GM21717 (cell line): Measurements from ENCODE around the gene IGFN1.

Source experiments
- ATAC-seq: cut with Tn5 transposase; IDR thresholded peaks from one replicate; pipeline ENCODE4 v1.9.1; 2021; ENCODE audit warnings: mild to moderate bottlenecking, moderate library complexity; ENCODE audit not compliant: unreplicated experiment

The IGFN1 gene

DNA sequence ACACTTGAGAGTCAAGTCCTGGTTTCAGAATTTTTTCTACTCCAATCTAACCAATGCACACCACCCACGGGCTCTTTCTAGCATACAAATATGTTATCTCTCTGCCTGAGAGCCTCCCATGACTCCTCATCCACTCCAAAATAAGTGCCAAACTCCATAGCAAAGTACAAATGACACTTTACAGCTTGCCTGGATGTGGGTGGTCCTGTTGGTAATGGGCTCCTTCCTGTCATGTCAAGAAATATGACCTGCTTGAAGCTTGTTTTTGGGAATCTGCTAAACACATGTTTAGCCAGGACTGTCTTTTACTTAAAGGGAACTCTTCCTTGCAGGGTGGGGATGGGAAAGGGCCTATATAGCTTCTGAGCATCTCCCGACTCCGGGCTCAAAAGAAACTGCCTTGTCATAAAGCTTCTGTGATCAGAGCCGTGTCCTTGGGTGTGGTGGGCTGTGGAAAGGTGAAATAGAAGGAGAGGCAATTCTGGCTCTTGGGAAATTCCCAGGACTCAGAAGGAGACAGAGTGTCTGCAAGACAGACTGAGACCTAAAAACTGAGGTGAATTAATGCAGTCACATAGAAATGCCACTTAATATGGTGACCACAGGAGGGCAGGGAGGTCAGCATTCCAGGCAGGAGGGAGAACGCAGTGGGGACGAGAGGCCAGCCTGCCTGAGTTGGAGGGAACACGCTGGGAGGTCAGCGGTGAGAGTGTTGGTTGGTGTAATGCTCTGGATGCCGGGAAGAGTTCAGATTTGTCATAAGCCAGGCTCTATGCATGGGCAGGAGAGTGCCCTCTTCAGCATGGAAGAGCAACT, 6.1 kb upstream of the IGFN1 start:
- no peak for ATAC-seq

DNA sequence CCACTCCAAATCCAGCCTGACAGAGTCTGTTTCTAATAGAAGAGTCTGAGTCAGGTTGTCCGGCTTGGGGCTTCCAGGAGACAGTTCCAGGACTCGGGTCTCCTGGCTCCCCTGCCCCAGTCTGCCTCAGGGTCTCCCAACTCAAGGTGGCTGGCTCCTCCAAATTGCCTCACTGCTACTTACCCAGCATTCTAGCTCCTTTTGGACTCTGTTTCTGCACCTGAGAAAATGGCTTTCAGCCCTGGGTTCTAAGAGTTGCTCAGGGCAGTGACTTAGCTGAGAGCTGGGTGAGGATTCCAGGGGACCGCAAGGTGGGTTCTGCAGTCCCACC, 5.5 kb upstream of the IGFN1 start:
- ATAC-seq, result no peak

DNA sequence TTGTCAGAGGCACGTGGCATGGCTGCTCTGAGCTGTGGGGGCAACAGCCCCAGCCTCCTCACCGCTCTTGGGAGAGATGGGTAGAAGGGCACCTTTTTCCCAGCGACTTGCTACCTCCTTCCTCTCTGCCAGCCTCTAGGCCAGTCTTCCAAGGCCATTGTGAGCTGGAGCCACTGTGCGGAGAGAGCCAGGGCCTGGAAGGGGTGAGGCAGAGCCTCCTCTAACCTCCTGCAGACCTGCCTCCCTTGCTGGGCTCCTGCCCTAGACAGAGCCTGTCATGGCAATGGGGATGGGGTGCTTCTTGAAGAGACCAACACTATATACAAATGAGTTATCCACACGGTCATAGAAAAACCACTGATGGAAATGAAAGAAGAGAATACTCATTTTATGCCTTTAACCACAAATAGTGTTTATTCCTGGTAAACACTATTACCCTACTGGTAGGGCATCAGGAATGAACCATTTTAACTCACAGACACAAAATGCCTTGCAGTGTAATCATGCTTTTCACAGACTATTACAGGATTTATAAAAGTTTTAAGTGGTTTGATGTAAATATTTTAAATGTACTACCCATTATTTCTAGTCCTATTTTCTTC, 5.0 kb upstream of the IGFN1 start:
- ATAC-seq, result no peak

DNA sequence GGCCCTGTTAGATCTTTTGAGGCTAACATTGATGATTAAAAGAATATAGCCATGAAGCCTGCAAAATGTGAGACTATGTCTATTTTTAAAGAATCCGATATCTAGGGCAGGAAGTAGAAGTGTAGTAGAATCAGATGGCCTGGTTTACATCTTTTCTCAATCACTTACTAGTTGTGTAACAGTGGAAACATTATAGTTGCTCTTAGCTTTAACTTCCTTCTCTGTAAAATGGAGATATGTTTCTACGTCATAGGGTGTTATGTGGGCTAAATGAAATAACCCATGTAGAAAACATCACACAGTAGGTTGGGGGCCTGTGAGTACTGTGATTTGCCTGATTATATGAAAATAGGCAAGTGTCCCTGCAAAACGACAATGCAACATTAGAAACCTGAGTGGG, 4.4 kb upstream of the IGFN1 start:
- no peak for ATAC-seq

DNA sequence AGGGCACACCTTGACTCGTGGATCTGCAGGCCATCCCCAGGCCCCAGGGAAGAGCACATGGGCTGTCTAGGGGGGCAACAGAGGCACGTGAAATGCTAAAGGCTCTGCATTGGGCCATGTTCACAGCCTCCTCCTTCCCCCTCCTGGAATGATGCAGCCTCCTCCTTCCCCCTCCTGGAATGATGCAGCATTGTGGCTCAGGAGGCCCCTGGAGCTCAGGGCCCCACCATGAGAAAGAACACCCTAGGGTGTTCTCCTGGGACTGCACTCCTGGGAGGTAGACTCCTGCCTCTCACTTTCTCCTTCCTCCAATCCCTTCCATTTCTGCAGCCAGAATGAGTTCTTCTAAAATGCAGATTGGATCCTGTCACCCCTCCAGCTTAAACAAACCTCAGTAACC, 1.5 kb upstream of the IGFN1 start:
- ATAC-seq, result no peak

DNA sequence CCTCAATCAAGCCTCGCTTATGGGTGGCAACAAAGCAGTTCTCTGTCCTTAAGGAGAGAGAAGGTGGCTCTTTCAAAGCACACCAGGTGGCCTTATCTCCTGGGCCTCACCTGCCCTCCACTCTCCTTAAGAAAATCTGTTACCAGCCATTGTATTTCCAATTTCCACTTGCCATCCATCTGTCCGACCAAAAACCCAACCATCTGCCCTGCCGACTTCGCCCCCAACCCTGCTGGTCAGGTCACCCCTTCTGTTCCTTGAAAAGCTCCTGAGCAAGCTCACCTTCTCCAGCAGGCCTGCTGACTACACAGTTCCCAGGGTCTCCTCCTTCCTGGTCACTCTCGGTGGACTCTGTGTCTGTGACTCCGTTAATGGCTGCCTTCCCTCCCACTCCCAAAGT, 619 bp upstream of the IGFN1 start:
- ATAC-seq, result no peak

DNA sequence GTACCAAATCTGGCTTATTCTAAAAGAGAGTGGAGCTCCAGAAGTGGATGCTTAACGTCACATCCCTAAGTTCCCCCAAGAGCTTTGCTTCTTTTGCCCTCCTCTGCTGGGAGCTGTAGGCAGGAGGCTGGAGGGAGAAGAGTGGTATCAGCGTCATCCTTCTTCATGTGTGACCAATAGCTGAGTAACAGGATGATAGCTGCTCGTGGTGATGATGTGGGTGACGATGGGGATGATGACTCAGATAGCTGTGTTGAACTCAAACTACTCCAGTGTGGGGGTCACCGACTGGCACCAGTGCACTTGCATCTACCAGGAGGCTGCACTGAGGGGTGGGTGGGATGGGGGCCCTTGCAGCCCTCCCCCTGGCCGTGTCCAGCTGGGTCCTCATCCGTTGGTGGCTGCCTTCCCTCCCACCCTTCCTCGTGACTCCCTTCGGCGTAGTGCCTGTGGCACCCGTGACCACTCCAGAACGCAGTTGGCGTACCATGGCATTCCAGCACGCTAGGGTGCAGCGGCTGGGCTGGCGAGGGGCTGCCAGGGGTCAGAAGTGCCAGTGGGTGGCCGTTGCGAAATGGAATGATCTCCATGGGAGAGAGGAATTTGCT, 1.1 kb downstream of the IGFN1 start:
- no peak for ATAC-seq

DNA sequence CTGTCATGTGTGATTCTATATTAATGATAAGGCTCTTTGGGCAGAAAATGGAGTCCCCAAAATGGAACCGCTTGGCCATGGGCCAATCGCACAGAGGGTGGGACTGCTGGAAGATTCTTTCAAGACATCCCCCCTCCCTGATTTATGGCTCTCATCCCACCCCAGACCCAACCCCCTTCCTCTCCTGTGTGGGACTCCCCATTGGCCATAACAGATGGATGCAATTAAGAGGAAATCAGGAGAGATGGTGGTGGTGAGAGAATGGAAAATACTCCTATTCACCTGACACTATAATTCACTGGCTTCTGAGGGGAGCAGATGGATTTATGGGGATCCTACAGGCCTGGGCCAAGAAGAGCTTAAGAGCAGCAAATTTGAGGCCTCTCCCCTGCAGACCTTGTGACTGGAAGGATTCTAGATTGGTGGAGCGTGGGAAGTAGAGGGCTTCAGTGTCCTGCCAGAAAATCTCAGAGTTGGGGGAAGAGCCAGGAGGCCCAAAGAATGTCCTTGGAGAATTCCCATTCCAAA, 1.7 kb downstream of the IGFN1 start:
- ATAC-seq, result no peak

DNA sequence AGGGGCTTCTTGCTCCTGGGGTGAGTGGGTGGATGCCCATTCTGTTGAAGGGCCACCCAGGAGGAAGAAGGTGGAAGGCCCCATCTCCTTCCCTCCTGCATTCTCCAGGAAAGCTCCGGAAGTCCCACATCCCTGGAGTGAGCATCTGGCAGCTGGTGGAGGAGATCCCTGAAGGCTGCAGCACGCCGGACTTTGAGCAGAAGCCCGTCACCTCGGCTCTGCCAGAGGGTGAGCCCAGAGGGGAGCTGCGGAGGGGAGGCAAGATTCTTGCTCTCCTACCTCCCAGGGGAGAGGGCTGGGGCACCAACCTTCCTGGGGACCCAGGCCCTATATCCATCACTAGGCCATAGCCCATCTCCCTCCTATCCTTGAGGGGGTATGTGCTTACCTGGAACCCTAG, 3.4 kb downstream of the IGFN1 start:
- no peak for ATAC-seq

DNA sequence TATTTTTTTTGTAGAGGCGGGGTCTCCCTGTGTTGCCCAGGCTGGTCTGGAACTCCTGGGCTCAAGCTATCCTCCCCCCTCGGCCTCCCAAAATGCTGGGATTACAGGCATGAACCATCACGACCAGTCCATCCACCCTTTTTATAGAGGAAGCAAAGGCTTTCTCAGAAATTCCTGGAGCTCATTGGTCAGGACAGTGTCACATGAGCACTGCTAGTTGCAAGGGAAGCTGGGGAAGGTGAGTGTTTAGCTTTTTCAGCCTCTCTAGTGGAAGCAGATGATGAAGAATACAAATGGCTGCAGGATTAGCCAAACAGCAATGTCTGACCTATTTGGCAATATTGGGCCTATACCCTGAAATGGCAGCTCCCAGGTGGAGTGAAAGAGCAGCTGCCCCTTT, 8.0 kb downstream of the IGFN1 start:
- no peak for ATAC-seq

DNA sequence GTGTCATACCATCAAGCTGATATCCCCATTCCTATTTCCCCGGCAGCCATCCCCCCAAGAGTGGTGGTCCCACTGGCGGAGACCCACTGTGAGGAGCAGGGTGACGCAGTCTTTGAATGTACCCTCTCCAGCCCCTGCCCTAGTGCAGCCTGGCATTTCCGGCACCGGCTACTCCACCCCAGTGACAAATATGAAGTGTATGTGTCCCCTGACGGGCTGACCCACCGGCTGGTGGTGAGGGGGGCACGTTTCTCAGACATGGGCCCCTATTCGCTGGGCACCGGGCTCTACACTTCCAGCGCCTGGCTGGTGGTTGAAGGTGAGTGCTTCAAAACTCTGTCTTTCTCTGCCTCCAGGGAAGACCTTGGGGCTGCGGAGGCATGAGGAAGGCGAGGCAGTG, 14.4 kb downstream of the IGFN1 start:
- ATAC-seq, result no peak

DNA sequence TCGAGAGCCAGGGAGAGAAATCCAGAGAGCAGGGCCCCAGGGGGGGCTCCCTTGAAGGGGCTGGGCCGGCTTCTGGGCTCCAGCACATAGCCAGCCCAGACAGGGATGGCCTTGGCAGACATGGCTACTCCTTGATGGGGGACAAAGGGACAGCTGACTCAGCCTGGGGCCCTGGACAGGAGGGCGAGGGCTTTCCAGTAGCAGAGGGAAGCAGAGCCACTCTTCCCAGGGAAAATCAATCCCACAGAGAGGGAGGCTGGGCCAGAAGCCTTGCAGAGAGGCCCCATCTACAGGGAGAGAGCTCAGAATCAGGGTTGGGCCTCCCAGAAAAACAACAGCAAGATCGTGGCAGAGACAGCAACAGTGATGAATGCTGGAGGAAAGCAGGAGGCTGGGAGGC, 15.6 kb downstream of the IGFN1 start:
- ATAC-seq, result no peak

DNA sequence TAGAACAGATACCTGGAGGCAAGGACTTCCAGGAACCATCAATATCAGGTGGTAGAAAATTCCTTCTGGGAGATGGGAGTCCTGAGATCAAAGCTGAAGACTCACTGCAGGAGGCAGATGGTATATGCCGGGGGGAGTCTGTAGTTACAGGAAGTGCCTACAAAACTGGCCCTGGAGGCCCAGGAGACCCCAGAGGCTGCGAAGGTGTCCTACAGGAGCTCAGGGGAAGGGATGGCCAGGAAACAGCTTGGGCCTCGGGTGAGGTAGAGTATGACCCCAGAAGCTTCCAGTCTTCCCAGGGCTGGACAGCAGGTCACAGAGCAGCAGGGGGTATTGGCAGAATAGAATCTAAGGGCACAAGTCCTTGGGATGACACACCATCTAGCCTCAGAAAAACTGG, 16.4 kb downstream of the IGFN1 start:
- no peak for ATAC-seq

DNA sequence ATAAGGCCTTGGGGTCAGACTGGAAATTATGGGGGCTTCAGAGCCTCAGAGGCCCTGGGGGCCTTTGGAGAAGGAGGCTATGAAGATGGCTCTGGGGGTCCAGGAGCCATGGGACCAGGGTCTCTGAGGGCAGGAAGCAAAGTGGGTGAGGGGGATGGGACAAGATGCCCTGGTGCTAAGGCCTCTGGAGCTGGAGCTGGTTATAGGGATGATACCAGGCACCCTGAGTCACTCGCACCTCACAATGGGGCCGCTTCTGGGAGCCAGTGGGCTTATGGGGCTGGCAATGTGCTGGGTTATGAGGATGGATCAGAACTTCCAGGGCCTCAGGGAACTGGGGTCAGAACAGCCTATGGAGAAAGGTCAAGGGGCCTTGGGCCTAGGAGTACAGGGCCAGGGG, 17.6 kb downstream of the IGFN1 start:
- ATAC-seq, result no peak

DNA sequence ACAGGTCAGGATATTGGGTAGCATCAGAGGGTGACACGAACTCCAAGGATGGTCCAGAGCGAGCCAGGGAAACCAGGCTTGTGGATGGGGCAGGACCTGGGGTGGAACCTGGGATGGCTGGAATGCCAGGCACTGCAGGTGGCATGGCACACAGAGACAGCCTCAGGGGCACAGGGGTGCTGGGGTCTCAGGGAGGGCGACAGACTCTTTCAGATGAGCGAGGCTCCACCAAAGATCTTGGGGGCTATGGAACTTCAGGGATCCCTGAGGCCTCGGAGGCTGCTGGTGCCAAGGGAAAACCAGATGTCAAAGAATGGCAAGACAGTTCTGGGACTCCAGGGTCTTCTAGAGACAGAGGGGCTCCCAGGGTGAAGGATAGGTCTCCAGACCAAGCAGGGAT, 21.4 kb downstream of the IGFN1 start:
- no peak for ATAC-seq

DNA sequence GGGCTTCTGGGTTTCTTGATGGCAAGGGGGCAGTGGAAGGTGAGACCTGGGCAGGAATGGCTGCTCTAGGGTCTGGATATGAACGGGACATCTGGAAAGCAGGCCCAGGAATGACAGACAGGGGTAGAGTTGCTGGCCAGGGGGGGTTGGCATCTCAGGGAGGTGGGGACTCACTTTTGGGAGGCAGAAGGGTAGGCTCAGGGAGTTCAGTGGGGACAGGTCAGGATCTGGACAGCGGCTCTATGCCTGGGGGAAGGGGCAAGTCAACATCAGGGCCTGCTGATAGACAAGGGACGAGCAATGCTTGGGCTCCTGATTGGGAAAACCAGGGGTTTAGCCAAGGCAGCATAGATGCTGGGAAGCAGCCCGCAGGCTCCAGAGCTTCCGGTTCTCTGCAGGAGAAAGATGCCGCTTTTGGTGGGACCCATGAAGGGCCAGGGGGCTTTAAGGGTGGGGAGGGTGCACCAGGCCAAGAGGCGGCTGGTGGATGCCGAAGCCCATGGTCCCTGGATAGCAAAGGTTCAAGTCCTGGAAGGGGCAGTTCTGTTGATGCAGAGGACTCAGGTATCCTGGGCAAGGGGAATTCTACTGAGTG, 21.9 kb downstream of the IGFN1 start:
- ATAC-seq, result no peak

DNA sequence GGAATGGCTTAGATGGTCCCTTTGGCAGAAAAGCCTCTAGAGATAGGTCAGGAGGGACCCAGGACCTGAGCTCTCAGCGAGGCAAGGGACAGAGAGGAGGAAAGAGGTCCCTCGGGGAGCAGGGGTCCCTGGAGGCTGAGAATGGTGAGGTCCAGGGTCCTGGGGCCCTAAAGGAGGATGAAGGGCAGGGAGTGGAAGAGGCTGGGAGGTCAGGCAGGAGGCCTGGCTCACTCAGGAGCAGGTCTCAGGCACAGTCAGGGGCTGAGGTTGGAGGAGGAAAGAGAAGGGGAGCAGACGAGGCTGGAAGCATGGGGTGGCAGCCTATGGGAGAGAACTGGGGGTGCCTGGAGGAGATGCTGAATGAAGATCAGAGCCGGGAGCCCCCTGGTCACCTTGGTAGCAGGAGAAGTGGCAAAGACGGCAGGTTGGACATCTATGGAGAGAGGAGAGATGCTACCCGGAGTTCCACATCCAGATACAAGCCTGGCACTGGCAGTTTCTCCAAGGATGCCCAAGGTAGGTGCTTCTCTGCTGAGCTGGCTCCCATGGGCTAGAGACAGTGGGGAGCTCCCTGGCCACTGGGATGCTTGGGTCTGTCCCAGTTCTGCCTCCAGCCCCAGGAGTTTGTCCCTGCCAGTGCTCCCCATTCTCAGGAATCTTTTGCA, 22.6 kb downstream of the IGFN1 start:
- no peak for ATAC-seq

DNA sequence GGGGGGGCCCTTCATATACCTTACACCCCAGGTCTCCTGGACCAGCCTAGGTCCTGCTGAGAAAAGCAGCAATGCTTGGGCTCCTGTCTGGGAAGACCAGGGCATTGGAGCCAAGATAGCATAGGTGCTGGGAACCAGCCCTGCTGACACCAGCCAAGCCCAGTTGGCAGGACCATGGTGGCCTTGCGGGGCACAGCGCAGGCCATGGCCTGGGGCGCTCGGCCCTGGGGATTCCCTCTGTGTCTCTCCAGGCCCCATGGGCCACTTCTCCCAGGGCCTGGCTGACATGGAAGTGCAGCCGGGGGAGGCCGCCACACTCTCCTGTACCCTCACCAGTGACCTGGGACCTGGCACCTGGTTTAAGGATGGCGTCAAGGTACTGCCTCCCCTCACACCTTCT, 23.3 kb downstream of the IGFN1 start:
- no peak for ATAC-seq

DNA sequence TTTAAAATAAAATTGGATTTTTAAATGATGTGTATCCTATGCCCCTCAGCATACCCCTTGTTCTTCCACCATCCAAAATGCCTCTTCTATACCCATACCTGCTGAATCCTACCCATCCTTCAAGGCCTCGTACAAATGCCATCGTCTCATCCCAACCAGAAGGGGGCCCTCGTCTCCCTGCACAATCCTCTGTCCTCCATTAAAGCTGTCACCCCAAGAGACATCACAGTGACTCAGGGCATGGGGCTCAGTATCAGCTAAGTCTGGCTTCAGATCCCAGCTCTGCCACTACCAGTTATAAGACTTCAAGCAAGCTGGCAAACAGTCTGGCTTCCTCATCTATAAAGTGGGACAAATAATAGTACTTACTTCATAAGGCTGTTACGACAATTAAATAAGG, 23.8 kb downstream of the IGFN1 start:
- ATAC-seq, result no peak

DNA sequence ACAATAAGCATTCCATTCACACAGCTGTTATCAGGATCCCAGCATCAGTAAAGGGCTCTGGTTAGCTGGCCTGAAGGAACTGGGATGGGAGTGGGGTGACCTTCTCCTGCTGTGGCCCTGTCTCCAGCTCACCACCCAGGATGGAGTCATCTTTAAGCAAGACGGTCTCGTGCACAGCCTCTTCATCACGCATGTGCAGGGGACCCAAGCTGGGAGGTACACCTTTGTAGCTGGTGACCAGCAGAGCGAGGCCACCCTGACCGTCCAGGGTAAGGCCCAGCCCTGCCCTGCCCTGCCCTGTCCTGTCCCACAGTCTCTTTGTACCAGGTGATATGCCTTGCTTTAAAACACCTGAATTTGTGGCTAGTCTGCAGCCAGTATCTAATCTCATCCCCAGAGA, 24.3 kb downstream of the IGFN1 start:
- no peak for ATAC-seq
